HCT116 (cell line): ENCODE data around the gene SSTR3. TPM values are rescaled to one million over a fixed set of nuclear protein-coding genes. Genes with fewer than 3 reads are reported as not detected.

Experiments
- ATAC-seq: fragments of 200-7000 bp; cut with Tn5 transposase; 2 replicates; pipeline ENCODE4 v1.9.1; 2020; ENCODE audit warnings: mild to moderate bottlenecking, moderate library complexity
- BruUV-seq: library from RNA; stranded (reverse); fragments of 400-500 nt; replicated peaks from 2 replicates; lab custom pipeline; 2021; lab: Mats Ljungman, UMichigan
- CTCF ChIA-PET: fragments of 300-600 bp; sonication (Branson Sonifier 250); formaldehyde crosslinking; loops from one replicate; lab custom pipeline; 2021; ENCODE audit warnings: antibody characterized with exemption; lab: Charles Lee
- POLR2A ChIA-PET: fragments of 300-600, 350-600 bp; sonication (Branson Sonifier 250); formaldehyde crosslinking; loops from one replicate; lab custom pipeline; 2021; ENCODE audit warnings: antibody characterized with exemption; lab: Charles Lee
- RAD21 ChIA-PET, 2 experiments: fragments of 300-600 bp; sonication (Branson Sonifier 250); formaldehyde crosslinking; loops; one replicate each; lab custom pipeline; 2023; ENCODE audit warnings: low total read pairs in 2 of 2; ENCODE audit not compliant: uncharacterized antibody in 2 of 2, unreplicated experiment in 2 of 2, low non-redundant PET in 1 of 2; lab: Charles Lee
- DNase-seq: peaks from one replicate; pipeline ENCODE4 v3.0.0-alpha.2; 2010; ENCODE audit warnings: low read depth, low spot score
- H2AFZ ChIP-seq: fragments of 200-600 bp; shearing (Covaris generic), sonication (generic); 2 replicates; pipeline ENCODE4 v1.6.1; 2017; ENCODE audit warnings: low read depth, mixed run types, mixed read lengths, antibody characterized with exemption, low read length; ENCODE audit not compliant: poor library complexity, severe bottlenecking
- H3K27ac ChIP-seq: 2 replicates; pipeline ENCODE4 v1.5.1; 2012; ENCODE audit warnings: low read depth, low read length
- H3K27me3 ChIP-seq: fragments of 200-600 bp; sonication (generic); 2 replicates; pipeline ENCODE4 v1.6.1; 2016; ENCODE audit warnings: mixed run types, low read length, mixed read lengths; ENCODE audit not compliant: insufficient read depth
- H3K36me3 ChIP-seq, 2 experiments: fragments of 200-500 bp in 1 of 2; fragments of 200-600 bp in 1 of 2; sonication (Bioruptor generic) in 1 of 2; sonication (generic) in 1 of 2; 2 replicates each; pipeline versions ENCODE4 v1.5.1 to v1.6.1; 2014 to 2016; ENCODE audit warnings: low read length in 2 of 2, inconsistent platforms in 1 of 2, mixed read lengths in 1 of 2, mixed run types in 1 of 2; ENCODE audit not compliant: insufficient read depth in 2 of 2, control insufficient read depth in 1 of 2
- H3K4me1 ChIP-seq, 2 experiments: fragments of 200-600 bp in 1 of 2; sonication (generic) in 1 of 2; 2 replicates each; pipeline versions ENCODE4 v1.5.1 to v1.6.1; 2012 to 2017; ENCODE audit warnings: low read length in 2 of 2, inconsistent platforms in 1 of 2, mild to moderate bottlenecking in 1 of 2, mixed read lengths in 1 of 2, mixed run types in 1 of 2, moderate library complexity in 1 of 2; ENCODE audit not compliant: insufficient read depth in 2 of 2, control insufficient read depth in 1 of 2
- H3K4me2 ChIP-seq: fragments of 200-600 bp; sonication (generic); 2 replicates; pipeline ENCODE4 v1.6.1; 2017; ENCODE audit warnings: mixed run types, low read length, mixed read lengths
- H3K4me3 ChIP-seq, 2 experiments: fragments of 200-600 bp in 1 of 2; sonication (generic) in 1 of 2; replicated peaks in 1 of 2; 2 replicates each; pipeline ENCODE4 v1.5.1; 2011 to 2016; ENCODE audit warnings: low read length in 2 of 2, control low read depth in 1 of 2, low read depth in 1 of 2, mild to moderate bottlenecking in 1 of 2, mixed read lengths in 1 of 2, mixed run types in 1 of 2
- H3K79me2 ChIP-seq: fragments of 200-600 bp; sonication (generic); 2 replicates; pipeline ENCODE4 v1.6.1; 2017; ENCODE audit warnings: mild to moderate bottlenecking, mixed run types, low read length, moderate library complexity, mixed read lengths; ENCODE audit not compliant: insufficient read depth
- H3K9ac ChIP-seq: fragments of 200-600 bp; sonication (generic); 2 replicates; pipeline ENCODE4 v1.6.1; 2016; ENCODE audit warnings: low read length, mixed read lengths
- H3K9me2 ChIP-seq: fragments of 200-600 bp; sonication (generic), shearing (Covaris generic); 2 replicates; pipeline ENCODE4 v1.6.1; 2017; ENCODE audit warnings: mixed run types, mild to moderate bottlenecking, moderate library complexity; ENCODE audit not compliant: insufficient read depth
- H3K9me3 ChIP-seq, 2 experiments: fragments of 200-500 bp in 1 of 2; fragments of 200-600 bp in 1 of 2; sonication (Bioruptor generic) in 1 of 2; sonication (generic) in 1 of 2; 2 replicates each; pipeline ENCODE4 v1.6.1; 2014 to 2017; ENCODE audit warnings: low read length in 2 of 2, mixed read lengths in 2 of 2, inconsistent platforms in 1 of 2, low read depth in 1 of 2, mild to moderate bottlenecking in 1 of 2, mixed run types in 1 of 2, moderate library complexity in 1 of 2; ENCODE audit not compliant: control insufficient read depth in 1 of 2, insufficient read depth in 1 of 2
- H4K20me1 ChIP-seq: fragments of 200-600 bp; sonication (generic), shearing (Covaris generic); 2 replicates; pipeline ENCODE4 v1.6.1; 2017; ENCODE audit warnings: mixed run types, mild to moderate bottlenecking, moderate library complexity; ENCODE audit not compliant: insufficient read depth
- ATF3 ChIP-seq: IDR thresholded peaks from 2 replicates; pipeline ENCODE4 v1.6.1; 2012
- CBX3 ChIP-seq: IDR thresholded peaks from 2 replicates; pipeline ENCODE4 v1.6.1; 2012; ENCODE audit warnings: low read depth
- CEBPB ChIP-seq: IDR thresholded peaks from 2 replicates; pipeline ENCODE4 v1.6.1; 2012; ENCODE audit warnings: low read depth
- CTCF ChIP-seq, 3 experiments: fragments of 200-600 bp in 1 of 3; sonication (generic) in 1 of 3; IDR thresholded peaks in 2 of 3; conservative IDR thresholded peaks in 1 of 3; 2 replicates each; pipeline ENCODE4 v1.5.1; 2012 to 2017; ENCODE audit warnings: low read depth in 2 of 3, low read length in 2 of 3, antibody characterized with exemption in 1 of 3, borderline replicate concordance in 1 of 3, control low read depth in 1 of 3, mild to moderate bottlenecking in 1 of 3, mixed read lengths in 1 of 3, mixed run types in 1 of 3, moderate library complexity in 1 of 3; ENCODE audit not compliant: insufficient read depth in 1 of 3
- EZH2phosphoT487 ChIP-seq: fragments of 200-600 bp; IDR thresholded peaks from 2 replicates; pipeline ENCODE4 v1.6.1; 2018; ENCODE audit warnings: antibody characterized with exemption, borderline replicate concordance
- JUND ChIP-seq: IDR thresholded peaks from 2 replicates; pipeline ENCODE4 v1.6.1; 2012
- POLR2A ChIP-seq: IDR thresholded peaks from 2 replicates; pipeline ENCODE4 v1.7.0; 2011; ENCODE audit warnings: borderline replicate concordance; ENCODE audit not compliant: insufficient read depth, insufficient read length; ENCODE audit errors: extremely low read depth
- POLR2AphosphoS5 ChIP-seq: IDR thresholded peaks from 2 replicates; pipeline ENCODE4 v1.6.1; 2011; ENCODE audit warnings: mild to moderate bottlenecking, low read depth, low read length, moderate library complexity
- SRF ChIP-seq: IDR thresholded peaks from 2 replicates; pipeline ENCODE4 v1.6.1; 2012; ENCODE audit warnings: low read depth
- TCF7L2 ChIP-seq: IDR thresholded peaks from 2 replicates; pipeline ENCODE4 v1.7.0; 2011; ENCODE audit warnings: borderline replicate concordance, inconsistent platforms; ENCODE audit not compliant: insufficient read depth, insufficient read length; ENCODE audit errors: extremely low read depth
- ZFX ChIP-seq: fragments of 450-650 bp; IDR thresholded peaks from 2 replicates; pipeline ENCODE4 v1.6.1; 2017
- intact Hi-C: fragments of 100-400 bp; cut with micrococcal nuclease; formaldehyde crosslinking; loops from 2 replicates; pipeline ENCODE4 v1.10.0; 2022
- total RNA-seq: library from RNA; stranded (reverse); gene quantifications from one replicate; pipeline ENCODE4 v1.2.1, GENCODE V29; 2021; ENCODE audit not compliant: unreplicated experiment
- TF ChIP-seq, protein P1 (sequence below): IDR thresholded peaks from 2 replicates; pipeline ENCODE4 v1.6.1; 2011; ENCODE audit warnings: mild to moderate bottlenecking, low read length, moderate library complexity; ENCODE audit not compliant: insufficient replicate concordance; ENCODE audit errors: extremely low read depth
- TF ChIP-seq, protein P2 (sequence below): IDR thresholded peaks from 2 replicates; pipeline ENCODE4 v1.6.1; 2012; ENCODE audit warnings: low read depth

The SSTR3 gene
- total RNA-seq, 1 experiment from 2014 or later = not detected

DNA sequence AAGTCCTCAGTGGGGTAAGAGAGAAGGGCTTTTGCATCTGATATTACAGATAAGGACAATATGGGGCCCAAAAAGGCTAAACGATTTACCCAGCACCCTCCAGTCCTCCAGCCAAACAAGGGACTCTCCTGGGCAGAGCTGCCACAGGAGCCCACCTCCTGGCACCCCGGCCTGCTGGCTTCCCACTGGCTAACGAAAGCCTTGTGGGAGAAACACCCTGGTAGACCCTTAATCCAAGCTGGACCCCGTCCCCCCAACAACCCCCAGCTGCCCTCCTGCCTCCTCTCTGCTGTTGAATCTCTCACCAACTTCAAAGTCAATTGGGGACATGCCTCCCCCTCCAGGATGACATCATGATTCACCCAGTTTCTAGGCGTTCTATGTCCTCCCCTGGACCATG is 35.1 kb downstream of the SSTR3 start:
- Histone ChIP-seq H3K4me2 (no peak overlapping the region), H4K20me1 (no peaks in the 10 kb centered on the region), H3K36me3 (no peaks in the 10 kb centered on the region), H3K9ac (no peak overlapping the region), H3K9me3 (no peaks in the 10 kb centered on the region), H3K4me1 (peaks cover 2 to 18% of the 10 kb centered on the region in 2 experiments; a peak in 3 of 4 replicates), H2AFZ (no peak overlapping the region), H3K9me2 (no peaks in the 10 kb centered on the region), H3K79me2 (no peaks in the 10 kb centered on the region)
- intact Hi-C loops = no loop called here
- ATAC-seq = no peak
- ChIA-PET RAD21 (no interaction called here), CTCF (no interaction called here)
- TF ChIP-seq TCF7L2 (no peak), POLR2A (no peak), POLR2AphosphoS5 (no peak), ZFX (no peak), SRF (no peak), CTCF (IDR thresholded peaks at IDR 0.05 in 2 of 3, conservative IDR thresholded peaks at IDR 0.05 in 1 of 3; ENCODE audit: borderline replicate concordance in 1 of 3, insufficient read depth in 1 of 3, low read depth in 2 of 3, low read length in 2 of 3) (no peak), CBX3 (no peak), EZH2phosphoT487 (no peak), CEBPB (no peak), ATF3 (no peak), JUND (no peak)
- TF ChIP-seq, protein P1, sequence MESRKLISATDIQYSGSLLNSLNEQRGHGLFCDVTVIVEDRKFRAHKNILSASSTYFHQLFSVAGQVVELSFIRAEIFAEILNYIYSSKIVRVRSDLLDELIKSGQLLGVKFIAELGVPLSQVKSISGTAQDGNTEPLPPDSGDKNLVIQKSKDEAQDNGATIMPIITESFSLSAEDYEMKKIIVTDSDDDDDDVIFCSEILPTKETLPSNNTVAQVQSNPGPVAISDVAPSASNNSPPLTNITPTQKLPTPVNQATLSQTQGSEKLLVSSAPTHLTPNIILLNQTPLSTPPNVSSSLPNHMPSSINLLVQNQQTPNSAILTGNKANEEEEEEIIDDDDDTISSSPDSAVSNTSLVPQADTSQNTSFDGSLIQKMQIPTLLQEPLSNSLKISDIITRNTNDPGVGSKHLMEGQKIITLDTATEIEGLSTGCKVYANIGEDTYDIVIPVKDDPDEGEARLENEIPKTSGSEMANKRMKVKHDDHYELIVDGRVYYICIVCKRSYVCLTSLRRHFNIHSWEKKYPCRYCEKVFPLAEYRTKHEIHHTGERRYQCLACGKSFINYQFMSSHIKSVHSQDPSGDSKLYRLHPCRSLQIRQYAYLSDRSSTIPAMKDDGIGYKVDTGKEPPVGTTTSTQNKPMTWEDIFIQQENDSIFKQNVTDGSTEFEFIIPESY = no peak
- TF ChIP-seq, protein P2, sequence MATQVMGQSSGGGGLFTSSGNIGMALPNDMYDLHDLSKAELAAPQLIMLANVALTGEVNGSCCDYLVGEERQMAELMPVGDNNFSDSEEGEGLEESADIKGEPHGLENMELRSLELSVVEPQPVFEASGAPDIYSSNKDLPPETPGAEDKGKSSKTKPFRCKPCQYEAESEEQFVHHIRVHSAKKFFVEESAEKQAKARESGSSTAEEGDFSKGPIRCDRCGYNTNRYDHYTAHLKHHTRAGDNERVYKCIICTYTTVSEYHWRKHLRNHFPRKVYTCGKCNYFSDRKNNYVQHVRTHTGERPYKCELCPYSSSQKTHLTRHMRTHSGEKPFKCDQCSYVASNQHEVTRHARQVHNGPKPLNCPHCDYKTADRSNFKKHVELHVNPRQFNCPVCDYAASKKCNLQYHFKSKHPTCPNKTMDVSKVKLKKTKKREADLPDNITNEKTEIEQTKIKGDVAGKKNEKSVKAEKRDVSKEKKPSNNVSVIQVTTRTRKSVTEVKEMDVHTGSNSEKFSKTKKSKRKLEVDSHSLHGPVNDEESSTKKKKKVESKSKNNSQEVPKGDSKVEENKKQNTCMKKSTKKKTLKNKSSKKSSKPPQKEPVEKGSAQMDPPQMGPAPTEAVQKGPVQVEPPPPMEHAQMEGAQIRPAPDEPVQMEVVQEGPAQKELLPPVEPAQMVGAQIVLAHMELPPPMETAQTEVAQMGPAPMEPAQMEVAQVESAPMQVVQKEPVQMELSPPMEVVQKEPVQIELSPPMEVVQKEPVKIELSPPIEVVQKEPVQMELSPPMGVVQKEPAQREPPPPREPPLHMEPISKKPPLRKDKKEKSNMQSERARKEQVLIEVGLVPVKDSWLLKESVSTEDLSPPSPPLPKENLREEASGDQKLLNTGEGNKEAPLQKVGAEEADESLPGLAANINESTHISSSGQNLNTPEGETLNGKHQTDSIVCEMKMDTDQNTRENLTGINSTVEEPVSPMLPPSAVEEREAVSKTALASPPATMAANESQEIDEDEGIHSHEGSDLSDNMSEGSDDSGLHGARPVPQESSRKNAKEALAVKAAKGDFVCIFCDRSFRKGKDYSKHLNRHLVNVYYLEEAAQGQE = no peak
- TF ChIP-seq, all 23 proteins: peak for 0
- BruUV-seq = no TSS peak
- Histone ChIP-seq H3K4me3 (no peak overlapping the region), H3K27ac (no peak overlapping the region), H3K27me3 (no peaks in the 10 kb centered on the region)
- no peak for DNase-seq
- POLR2A ChIA-PET = interaction anchor here (2.3 kb wide), 1 partner anchor 10 kb away, joined by 12 read pairs; the partner anchor contains the start of gene C1QTNF6
